Measurements from ENCODE around the gene NHLH2.

The NHLH2 gene

DNA sequence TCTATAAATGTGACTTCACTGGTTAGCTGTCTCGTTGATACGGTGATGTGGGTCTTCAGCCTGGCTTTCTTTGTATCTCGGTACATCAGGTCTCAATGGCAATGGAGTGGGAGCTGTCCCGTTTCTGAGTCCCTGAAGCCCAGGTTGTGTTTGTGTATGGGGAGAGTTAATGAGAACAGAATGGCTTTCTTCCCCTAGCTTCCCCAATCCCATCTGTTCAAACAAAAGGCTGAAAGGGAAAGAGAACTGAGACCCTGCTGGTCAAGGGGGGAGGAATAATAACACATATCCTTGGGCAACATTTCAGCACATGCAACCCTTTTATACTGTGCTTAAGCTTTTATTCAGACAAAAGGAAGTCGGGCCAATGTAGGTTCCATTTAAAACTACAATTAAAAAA, 44.0 kb downstream of the NHLH2 start:
- no peak for DNase-seq

DNA sequence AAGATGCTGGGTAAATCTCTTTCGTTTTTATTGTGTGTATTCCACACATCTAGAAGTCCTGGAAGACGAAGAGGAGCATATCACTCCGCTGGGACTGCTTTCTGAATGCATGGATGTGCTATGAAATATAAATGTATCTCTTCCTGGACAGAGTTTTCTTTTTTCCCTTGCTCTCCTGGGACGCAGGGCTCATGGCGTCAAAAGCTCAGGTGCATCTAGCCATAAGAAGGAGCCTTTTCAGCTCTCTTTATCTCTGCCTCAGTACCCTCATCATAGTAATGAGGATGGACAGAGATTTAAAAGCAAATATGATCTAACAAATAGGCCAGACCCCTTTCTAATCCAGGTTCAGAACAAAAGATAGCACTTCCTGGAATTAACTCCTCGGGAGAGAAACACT, 44.9 kb downstream of the NHLH2 start:
- no peak for DNase-seq

DNA sequence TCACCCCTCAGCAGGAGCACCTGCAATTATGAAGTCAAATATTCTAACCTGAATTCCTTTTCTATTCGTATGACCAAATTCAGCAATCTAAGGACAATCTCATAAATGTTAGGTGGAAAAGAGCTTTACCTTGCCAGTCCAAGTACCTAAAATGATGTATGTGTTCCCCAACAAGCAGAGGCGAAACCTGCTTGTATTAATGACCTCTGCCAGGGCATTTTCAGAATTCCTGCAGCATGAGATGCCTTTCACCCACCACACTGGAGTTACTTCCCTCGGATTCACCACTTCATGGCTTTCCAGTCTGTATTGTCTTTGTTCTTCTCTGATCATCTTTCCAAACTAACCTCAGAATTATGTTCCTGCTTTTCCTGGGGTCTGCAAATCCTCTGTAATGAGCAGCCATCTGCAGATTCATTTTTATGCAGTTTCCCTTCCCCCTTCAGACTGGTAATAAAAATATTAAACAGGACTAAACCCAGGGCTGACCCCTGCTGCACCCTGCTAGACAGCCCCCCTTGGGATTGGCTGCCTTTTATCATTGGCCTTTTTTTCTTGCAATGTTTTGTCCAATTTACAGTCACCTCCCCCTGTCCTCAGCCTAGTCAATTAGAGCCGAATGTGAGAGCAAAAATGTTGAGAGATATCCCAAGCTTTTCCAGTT, 45.8 kb downstream of the NHLH2 start:
- no peak for DNase-seq

DNA sequence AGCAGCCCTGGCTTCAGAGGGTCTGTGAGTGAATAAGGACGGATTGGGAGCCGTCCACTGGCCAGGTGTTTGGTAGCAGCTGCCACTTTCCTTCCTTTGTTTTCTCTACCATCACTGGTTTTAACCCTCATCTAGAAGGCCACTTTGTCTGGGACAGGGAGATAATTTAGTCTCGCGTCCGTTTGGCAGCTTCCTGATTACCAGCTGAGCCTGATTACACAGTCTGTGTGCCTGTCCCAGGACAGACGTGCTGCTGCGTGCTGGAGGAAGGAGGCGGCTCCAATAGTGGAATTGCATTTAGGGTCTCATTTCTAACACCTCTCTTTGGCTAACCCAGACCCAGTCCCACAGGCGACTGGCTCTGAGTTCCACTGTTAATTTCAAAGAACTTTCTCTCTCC, 47.8 kb downstream of the NHLH2 start:
- no peak for DNase-seq

DNA sequence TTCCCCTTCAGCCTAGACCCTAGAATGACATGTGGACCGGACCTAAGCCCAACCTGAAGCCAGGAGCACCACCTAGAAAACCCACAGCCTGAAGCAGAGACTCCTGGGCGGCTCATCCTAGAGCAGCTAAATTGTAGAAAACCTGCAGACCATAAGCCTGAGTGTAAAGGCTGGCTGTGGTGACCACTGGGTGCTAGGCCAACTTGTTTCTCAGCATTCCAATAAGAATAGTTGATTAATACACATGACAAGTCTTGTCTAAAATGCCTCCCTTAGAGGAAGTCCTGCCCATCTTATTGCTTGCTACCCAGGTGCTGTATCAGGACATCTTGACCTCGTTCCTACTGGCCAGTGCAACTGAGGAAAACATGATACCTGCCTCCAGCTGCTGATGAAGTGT, 49.1 kb downstream of the NHLH2 start:
- no peak for DNase-seq

DNA sequence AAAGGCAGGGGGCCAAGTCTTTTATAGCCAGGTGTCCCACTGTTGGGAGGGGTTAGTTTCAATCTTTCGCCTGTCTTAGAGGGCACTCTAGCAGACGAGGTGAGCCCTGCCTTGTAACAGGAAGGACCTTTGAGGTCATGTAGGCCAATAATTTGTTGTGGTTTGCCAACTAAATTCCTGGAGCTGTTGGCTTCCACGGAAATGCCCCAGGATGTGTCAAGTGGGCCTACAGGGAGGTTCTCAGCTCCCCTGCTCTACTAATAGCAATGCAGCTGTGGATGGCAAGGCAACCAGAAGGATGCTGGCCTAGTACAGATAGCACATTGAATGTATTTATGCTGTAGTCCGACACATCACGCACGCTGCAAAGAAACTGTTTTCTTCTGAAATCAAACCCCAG, 50.1 kb downstream of the NHLH2 start:
- DNase-seq = no peak

DNA sequence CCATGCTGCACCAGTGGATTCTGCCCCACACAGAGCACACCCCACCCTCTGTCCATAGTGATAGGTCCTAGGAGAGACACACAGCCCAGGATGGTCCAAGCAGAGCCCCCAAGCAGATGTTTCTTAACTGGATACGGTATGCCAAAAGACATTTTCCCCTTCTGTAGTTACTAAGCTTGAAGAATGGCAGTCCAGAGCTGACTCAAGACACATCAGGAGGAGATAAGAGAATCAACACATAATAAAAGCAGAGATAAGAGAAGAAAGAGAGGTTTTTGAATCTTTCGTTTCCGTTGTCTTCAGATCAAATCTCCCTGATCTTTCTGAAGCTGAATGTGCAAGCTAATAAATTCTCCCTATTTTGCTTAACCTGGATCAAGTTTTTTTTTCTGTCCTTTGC, 50.6 kb downstream of the NHLH2 start:
- no peak for DNase-seq
